ENCODE measurements around the gene HS6ST1. TPM values are rescaled to one million over a fixed set of nuclear protein-coding genes. Genes with fewer than 3 reads are reported as not detected.

HS6ST1 gene
- total and polyA plus RNA-seq, 2 donors (not counting 1 experiment from before 2014, with no cell fraction given): 16.6 to 59.9 TPM

- H3K36me3 ChIP-seq (ENCODE audit: control insufficient read depth, insufficient read depth, low read length): no peaks in the 10 kb centered on the region
These were observed 48.2 kb upstream of the HS6ST1 start for GRCh38 chr2:128366713-128367511.

GRCh38 chr2:128365217-128365905 lies 46.7 kb upstream of the HS6ST1 start:
- Histone ChIP-seq H3K4me3 (replicated peaks in 1 of 4; ENCODE audit: control extremely low read depth in 1 of 4, insufficient read depth in 1 of 4, low read depth in 3 of 4, low read length in 4 of 4) (no peak overlapping the region), H3K4me1 (ENCODE audit: control insufficient read depth, extremely low read depth, insufficient read depth, low read length) (peaks cover 6% of the 10 kb centered on the region), H3K27me3 (ENCODE audit: control insufficient read depth, insufficient read depth, low read length) (no peaks in the 10 kb centered on the region), H3K79me2 (ENCODE audit: control insufficient read depth, insufficient read depth, low read length) (no peaks in the 10 kb centered on the region), H3K36me3 (ENCODE audit: control insufficient read depth, insufficient read depth, low read length) (no peaks in the 10 kb centered on the region), H4K20me1 (ENCODE audit: control insufficient read depth, extremely low read depth, insufficient read depth, low read length) (no peaks in the 10 kb centered on the region), H3K4me2 (ENCODE audit: extremely low read depth, insufficient read depth, low read length) (no peak overlapping the region), H3K9ac (ENCODE audit: insufficient read depth, low read length) (no peak overlapping the region), H3K9me3 (ENCODE audit: control insufficient read depth, insufficient read depth, low read depth, low read length) (no peaks in the 10 kb centered on the region), H3K27ac (ENCODE audit: insufficient read depth, low read length) (no peak overlapping the region), H2AFZ (ENCODE audit: low read length) (no peak overlapping the region)
- peak in 1 of 2 donors; percentile 58 for DNase-seq (ENCODE audit: low read depth in 2 of 2)
- TF ChIP-seq EZH2 (IDR thresholded peaks at IDR 0.05; ENCODE audit: low read length, missing control alignments) (no peak), CTCF (conservative IDR thresholded peaks at IDR 0.05 in 1 of 2, IDR thresholded peaks at IDR 0.05 in 1 of 2; ENCODE audit: low read depth in 1 of 2, low read length in 2 of 2) (no peak)

More at GRCh38 chr2:128366713-128367511, 48.2 kb upstream of the HS6ST1 start:
- H4K20me1 ChIP-seq (ENCODE audit: control insufficient read depth, extremely low read depth, insufficient read depth, low read length): no peaks in the 10 kb centered on the region
- no peak overlapping the region for H3K27ac ChIP-seq (ENCODE audit: insufficient read depth, low read length)
- peaks cover 6% of the 10 kb centered on the region for H3K4me1 ChIP-seq (ENCODE audit: control insufficient read depth, extremely low read depth, insufficient read depth, low read length)
- H3K9me3 ChIP-seq (ENCODE audit: control insufficient read depth, insufficient read depth, low read depth, low read length): no peaks in the 10 kb centered on the region
- TF ChIP-seq CTCF (conservative IDR thresholded peaks at IDR 0.05 in 1 of 2, IDR thresholded peaks at IDR 0.05 in 1 of 2; ENCODE audit: low read depth in 1 of 2, low read length in 2 of 2) (no peak), EZH2 (IDR thresholded peaks at IDR 0.05; ENCODE audit: low read length, missing control alignments) (no peak)
- no peak overlapping the region for H2AFZ ChIP-seq (ENCODE audit: low read length)
- no peak overlapping the region for H3K9ac ChIP-seq (ENCODE audit: insufficient read depth, low read length)
- no peak overlapping the region for H3K4me3 ChIP-seq (replicated peaks in 1 of 4; ENCODE audit: control extremely low read depth in 1 of 4, insufficient read depth in 1 of 4, low read depth in 3 of 4, low read length in 4 of 4)
- no peaks in the 10 kb centered on the region for H3K79me2 ChIP-seq (ENCODE audit: control insufficient read depth, insufficient read depth, low read length)
- H3K27me3 ChIP-seq (ENCODE audit: control insufficient read depth, insufficient read depth, low read length): no peaks in the 10 kb centered on the region
- H3K4me2 ChIP-seq (ENCODE audit: extremely low read depth, insufficient read depth, low read length): no peak overlapping the region
- DNase-seq (ENCODE audit: low read depth in 2 of 2): no peak

GRCh38 chr2:128364441-128364911 lies 45.8 kb upstream of the HS6ST1 start:
- TF ChIP-seq CTCF (conservative IDR thresholded peaks at IDR 0.05 in 1 of 2, IDR thresholded peaks at IDR 0.05 in 1 of 2; ENCODE audit: low read depth in 1 of 2, low read length in 2 of 2): no peak
- no peak for TF ChIP-seq EZH2 (IDR thresholded peaks at IDR 0.05; ENCODE audit: low read length, missing control alignments)
- Histone ChIP-seq H3K27ac (ENCODE audit: insufficient read depth, low read length) (no peak overlapping the region), H3K79me2 (ENCODE audit: control insufficient read depth, insufficient read depth, low read length) (no peaks in the 10 kb centered on the region), H3K9ac (ENCODE audit: insufficient read depth, low read length) (no peak overlapping the region), H2AFZ (ENCODE audit: low read length) (no peak overlapping the region), H3K4me2 (ENCODE audit: extremely low read depth, insufficient read depth, low read length) (no peak overlapping the region), H4K20me1 (ENCODE audit: control insufficient read depth, extremely low read depth, insufficient read depth, low read length) (no peaks in the 10 kb centered on the region), H3K4me3 (replicated peaks in 1 of 4; ENCODE audit: control extremely low read depth in 1 of 4, insufficient read depth in 1 of 4, low read depth in 3 of 4, low read length in 4 of 4) (no peak overlapping the region), H3K36me3 (ENCODE audit: control insufficient read depth, insufficient read depth, low read length) (no peaks in the 10 kb centered on the region), H3K4me1 (ENCODE audit: control insufficient read depth, extremely low read depth, insufficient read depth, low read length) (peaks cover 6% of the 10 kb centered on the region), H3K27me3 (ENCODE audit: control insufficient read depth, insufficient read depth, low read length) (no peaks in the 10 kb centered on the region), H3K9me3 (ENCODE audit: control insufficient read depth, insufficient read depth, low read depth, low read length) (no peaks in the 10 kb centered on the region)
- DNase-seq (ENCODE audit: low read depth in 2 of 2): no peak
